GM12864 (cell line): Measurements from ENCODE around the gene FOXK2.

Experiments
- DNase-seq: peaks from one replicate; pipeline ENCODE4 v3.0.0-alpha.2; 2011; ENCODE audit warnings: low read depth
- H3K4me3 ChIP-seq: 2 replicates; pipeline ENCODE4 v1.5.1; 2011; ENCODE audit warnings: mild to moderate bottlenecking, low read depth, low read length, control low read depth
- CTCF ChIP-seq: IDR thresholded peaks from 2 replicates; pipeline ENCODE4 v1.5.1; 2011; ENCODE audit warnings: low read depth, mild to moderate bottlenecking, moderate library complexity, low read length, control low read depth, inconsistent platforms; ENCODE audit errors: missing control alignments

Gene FOXK2

GRCh38 chr17:82480318-82480717 lies 39.2 kb upstream of the FOXK2 start:
- TF ChIP-seq CTCF, result no peak
- DNase-seq, result no peak
- H3K4me3 ChIP-seq, result no peak overlapping the region

GRCh38 chr17:82483204-82483660 lies 36.3 kb upstream of the FOXK2 start:
- DNase-seq, result no peak
- H3K4me3 ChIP-seq, result no peak overlapping the region
- TF ChIP-seq CTCF, result no peak

- no peak for DNase-seq
- TF ChIP-seq CTCF, result no peak
- H3K4me3 ChIP-seq, result no peak overlapping the region
These were observed 35.7 kb upstream of the FOXK2 start for GRCh38 chr17:82483836-82484235.

GRCh38 chr17:82486231-82487094 lies 33.1 kb upstream of the FOXK2 start:
- H3K4me3 ChIP-seq, result no peak overlapping the region
- no peak for DNase-seq
- no peak for TF ChIP-seq CTCF

GRCh38 chr17:82487910-82488309 lies 31.6 kb upstream of the FOXK2 start:
- DNase-seq, result no peak
- no peak for TF ChIP-seq CTCF
- H3K4me3 ChIP-seq, result no peak overlapping the region

- no peak for DNase-seq
- TF ChIP-seq CTCF, result no peak
- H3K4me3 ChIP-seq, result no peak overlapping the region
These were observed 30.4 kb upstream of the FOXK2 start for GRCh38 chr17:82489117-82489516.
